ENCODE measurements around the gene APBA2. TPM values are rescaled to one million over a fixed set of nuclear protein-coding genes. Genes with fewer than 3 reads are reported as not detected.
A peak's percentile ranks its signal among the peaks of the same experiment; 100 is the strongest.

The APBA2 gene
- total and polyA plus RNA-seq, 2 donors, result 6.7 to 15.3 TPM

- DNase-seq (ENCODE audit: low read depth in 6 of 9, low spot score in 9 of 9), result no peak
- Histone ChIP-seq H3K9me3 (ENCODE audit: control insufficient read depth in 2 of 2, insufficient read depth in 1 of 2, low read length in 1 of 2) (no peaks in the 10 kb centered on the region), H3K27me3 (ENCODE audit: control insufficient read depth in 2 of 2, insufficient read depth in 1 of 2, low read length in 1 of 2) (no peaks in the 10 kb centered on the region), H3K36me3 (ENCODE audit: control insufficient read depth in 2 of 2, insufficient read depth in 2 of 2, low read length in 1 of 2) (peaks cover 0 to 3% of the 10 kb centered on the region in 2 donors), H3K4me1 (ENCODE audit: control insufficient read depth in 2 of 2, insufficient read depth in 2 of 2, low read length in 2 of 2) (peaks cover 3 to 10% of the 10 kb centered on the region in 2 donors), H3K27ac (ENCODE audit: low read depth in 1 of 2, low read length in 1 of 2) (no peak overlapping the region), H3K4me3 (ENCODE audit: low read length in 2 of 2) (no peak overlapping the region)
- WGBS, result over 99% methylated on average over 5 of the region's 5 CpGs
Observed at GRCh38 chr15:28996953-28997352, 111.2 kb downstream of the APBA2 start.

- H3K9me3 ChIP-seq (ENCODE audit: control insufficient read depth in 2 of 2, insufficient read depth in 1 of 2, low read length in 1 of 2), result no peaks in the 10 kb centered on the region
- DNase-seq (ENCODE audit: low read depth in 6 of 9, low spot score in 9 of 9), result no peak
- H3K27me3 ChIP-seq (ENCODE audit: control insufficient read depth in 2 of 2, insufficient read depth in 1 of 2, low read length in 1 of 2), result no peaks in the 10 kb centered on the region
- no peak overlapping the region for H3K27ac ChIP-seq (ENCODE audit: low read depth in 1 of 2, low read length in 1 of 2)
- no peak overlapping the region for H3K4me3 ChIP-seq (ENCODE audit: low read length in 2 of 2)
- peaks cover 0 to 3% of the 10 kb centered on the region in 2 donors for H3K36me3 ChIP-seq (ENCODE audit: control insufficient read depth in 2 of 2, insufficient read depth in 2 of 2, low read length in 1 of 2)
- peaks cover 11 to 17% of the 10 kb centered on the region in 2 donors for H3K4me1 ChIP-seq (ENCODE audit: control insufficient read depth in 2 of 2, insufficient read depth in 2 of 2, low read length in 2 of 2)
- 96% methylated on average over 4 of the region's 4 CpGs for WGBS
Observed at GRCh38 chr15:28997791-28998190, 112.0 kb downstream of the APBA2 start.

GRCh38 chr15:28998511-28998910 lies 112.7 kb downstream of the APBA2 start:
- peaks cover 18 to 25% of the 10 kb centered on the region in 2 donors for H3K4me1 ChIP-seq (ENCODE audit: control insufficient read depth in 2 of 2, insufficient read depth in 2 of 2, low read length in 2 of 2)
- H3K27me3 ChIP-seq (ENCODE audit: control insufficient read depth in 2 of 2, insufficient read depth in 1 of 2, low read length in 1 of 2), result no peaks in the 10 kb centered on the region
- no peak for DNase-seq (ENCODE audit: low read depth in 6 of 9, low spot score in 9 of 9)
- H3K4me3 ChIP-seq (ENCODE audit: low read length in 2 of 2), result no peak overlapping the region
- H3K36me3 ChIP-seq (ENCODE audit: control insufficient read depth in 2 of 2, insufficient read depth in 2 of 2, low read length in 1 of 2), result peaks cover 0 to 3% of the 10 kb centered on the region in 2 donors
- H3K27ac ChIP-seq (ENCODE audit: low read depth in 1 of 2, low read length in 1 of 2), result no peak overlapping the region
- WGBS, result 98% methylated on average over 5 of the region's 5 CpGs
- no peaks in the 10 kb centered on the region for H3K9me3 ChIP-seq (ENCODE audit: control insufficient read depth in 2 of 2, insufficient read depth in 1 of 2, low read length in 1 of 2)

- Histone ChIP-seq H3K27ac (ENCODE audit: low read depth in 1 of 2, low read length in 1 of 2) (peak overlapping the region in 1 of 2 donors; percentile 82), H3K36me3 (ENCODE audit: control insufficient read depth in 2 of 2, insufficient read depth in 2 of 2, low read length in 1 of 2) (no peaks in the 10 kb centered on the region), H3K4me1 (ENCODE audit: control insufficient read depth in 2 of 2, insufficient read depth in 2 of 2, low read length in 2 of 2) (peaks cover 27 to 30% of the 10 kb centered on the region in 2 donors), H3K4me3 (ENCODE audit: low read length in 2 of 2) (no peak overlapping the region), H3K9me3 (ENCODE audit: control insufficient read depth in 2 of 2, insufficient read depth in 1 of 2, low read length in 1 of 2) (no peaks in the 10 kb centered on the region), H3K27me3 (ENCODE audit: control insufficient read depth in 2 of 2, insufficient read depth in 1 of 2, low read length in 1 of 2) (no peaks in the 10 kb centered on the region)
- DNase-seq (ENCODE audit: low read depth in 6 of 9, low spot score in 9 of 9), result peak in 3 of 9 donors; percentile 41 to 79 (median 55)
- WGBS, result 66% methylated on average over 7 of the region's 7 CpGs
Observed at GRCh38 chr15:29003191-29003839, 117.5 kb downstream of the APBA2 start.

- Histone ChIP-seq H3K9me3 (ENCODE audit: control insufficient read depth in 2 of 2, insufficient read depth in 1 of 2, low read length in 1 of 2) (no peaks in the 10 kb centered on the region), H3K27ac (ENCODE audit: low read depth in 1 of 2, low read length in 1 of 2) (peak overlapping the region in 1 of 2 donors; percentile 82), H3K4me3 (ENCODE audit: low read length in 2 of 2) (no peak overlapping the region), H3K36me3 (ENCODE audit: control insufficient read depth in 2 of 2, insufficient read depth in 2 of 2, low read length in 1 of 2) (no peaks in the 10 kb centered on the region), H3K4me1 (ENCODE audit: control insufficient read depth in 2 of 2, insufficient read depth in 2 of 2, low read length in 2 of 2) (peaks cover 30 to 32% of the 10 kb centered on the region in 2 donors), H3K27me3 (ENCODE audit: control insufficient read depth in 2 of 2, insufficient read depth in 1 of 2, low read length in 1 of 2) (no peaks in the 10 kb centered on the region)
- DNase-seq (ENCODE audit: low read depth in 6 of 9, low spot score in 9 of 9), result peak in 4 of 9 donors; percentile 41 to 80 (median 60)
- 8% methylated on average over 2 of the region's 2 CpGs for WGBS
Observed at GRCh38 chr15:29003840-29004233, 118.1 kb downstream of the APBA2 start.

GRCh38 chr15:29005931-29006330 lies 120.2 kb downstream of the APBA2 start:
- no peaks in the 10 kb centered on the region for H3K27me3 ChIP-seq (ENCODE audit: control insufficient read depth in 2 of 2, insufficient read depth in 1 of 2, low read length in 1 of 2)
- 99% methylated on average over 1 of the region's 1 CpG for WGBS
- H3K4me3 ChIP-seq (ENCODE audit: low read length in 2 of 2), result no peak overlapping the region
- no peaks in the 10 kb centered on the region for H3K36me3 ChIP-seq (ENCODE audit: control insufficient read depth in 2 of 2, insufficient read depth in 2 of 2, low read length in 1 of 2)
- H3K4me1 ChIP-seq (ENCODE audit: control insufficient read depth in 2 of 2, insufficient read depth in 2 of 2, low read length in 2 of 2), result peaks cover 32 to 33% of the 10 kb centered on the region in 2 donors
- DNase-seq (ENCODE audit: low read depth in 6 of 9, low spot score in 9 of 9), result no peak
- no peaks in the 10 kb centered on the region for H3K9me3 ChIP-seq (ENCODE audit: control insufficient read depth in 2 of 2, insufficient read depth in 1 of 2, low read length in 1 of 2)
- no peak overlapping the region for H3K27ac ChIP-seq (ENCODE audit: low read depth in 1 of 2, low read length in 1 of 2)

- H3K27me3 ChIP-seq (ENCODE audit: control insufficient read depth in 2 of 2, insufficient read depth in 1 of 2, low read length in 1 of 2), result no peaks in the 10 kb centered on the region
- H3K27ac ChIP-seq (ENCODE audit: low read depth in 1 of 2, low read length in 1 of 2), result no peak overlapping the region
- no peak for DNase-seq (ENCODE audit: low read depth in 6 of 9, low spot score in 9 of 9)
- no peak overlapping the region for H3K4me3 ChIP-seq (ENCODE audit: low read length in 2 of 2)
- H3K36me3 ChIP-seq (ENCODE audit: control insufficient read depth in 2 of 2, insufficient read depth in 2 of 2, low read length in 1 of 2), result no peaks in the 10 kb centered on the region
- H3K9me3 ChIP-seq (ENCODE audit: control insufficient read depth in 2 of 2, insufficient read depth in 1 of 2, low read length in 1 of 2), result no peaks in the 10 kb centered on the region
- WGBS, result 84% methylated on average over 2 of the region's 2 CpGs
- peaks cover 13 to 15% of the 10 kb centered on the region in 2 donors for H3K4me1 ChIP-seq (ENCODE audit: control insufficient read depth in 2 of 2, insufficient read depth in 2 of 2, low read length in 2 of 2)
Observed at GRCh38 chr15:29008846-29009245, 123.1 kb downstream of the APBA2 start.

GRCh38 chr15:29012097-29012496 lies 126.3 kb downstream of the APBA2 start:
- Histone ChIP-seq H3K4me3 (ENCODE audit: low read length in 2 of 2) (no peak overlapping the region), H3K4me1 (ENCODE audit: control insufficient read depth in 2 of 2, insufficient read depth in 2 of 2, low read length in 2 of 2) (peaks cover 10 to 14% of the 10 kb centered on the region in 2 donors), H3K9me3 (ENCODE audit: control insufficient read depth in 2 of 2, insufficient read depth in 1 of 2, low read length in 1 of 2) (no peaks in the 10 kb centered on the region), H3K27ac (ENCODE audit: low read depth in 1 of 2, low read length in 1 of 2) (no peak overlapping the region), H3K27me3 (ENCODE audit: control insufficient read depth in 2 of 2, insufficient read depth in 1 of 2, low read length in 1 of 2) (no peaks in the 10 kb centered on the region), H3K36me3 (ENCODE audit: control insufficient read depth in 2 of 2, insufficient read depth in 2 of 2, low read length in 1 of 2) (no peaks in the 10 kb centered on the region)
- no peak for DNase-seq (ENCODE audit: low read depth in 6 of 9, low spot score in 9 of 9)
- WGBS, result 97% methylated on average over 2 of the region's 2 CpGs

GRCh38 chr15:29014493-29014892 lies 128.7 kb downstream of the APBA2 start:
- no peak overlapping the region for H3K4me3 ChIP-seq (ENCODE audit: low read length in 2 of 2)
- no peaks in the 10 kb centered on the region for H3K9me3 ChIP-seq (ENCODE audit: control insufficient read depth in 2 of 2, insufficient read depth in 1 of 2, low read length in 1 of 2)
- H3K27me3 ChIP-seq (ENCODE audit: control insufficient read depth in 2 of 2, insufficient read depth in 1 of 2, low read length in 1 of 2), result no peaks in the 10 kb centered on the region
- H3K27ac ChIP-seq (ENCODE audit: low read depth in 1 of 2, low read length in 1 of 2), result no peak overlapping the region
- H3K4me1 ChIP-seq (ENCODE audit: control insufficient read depth in 2 of 2, insufficient read depth in 2 of 2, low read length in 2 of 2), result peaks cover 8% of the 10 kb centered on the region in 2 donors
- H3K36me3 ChIP-seq (ENCODE audit: control insufficient read depth in 2 of 2, insufficient read depth in 2 of 2, low read length in 1 of 2), result no peaks in the 10 kb centered on the region
- 8% methylated on average over 1 of the region's 1 CpG for WGBS
- DNase-seq (ENCODE audit: low read depth in 6 of 9, low spot score in 9 of 9), result no peak
